Endodermal cell (in vitro differentiated cells): ENCODE data around the gene C2. TPM values are rescaled to one million over a fixed set of nuclear protein-coding genes. Genes with fewer than 3 reads are reported as not detected.

Source experiments
- DNase-seq: peaks from one replicate; pipeline ENCODE4 v3.0.0-alpha.2; 2017
- H3K27ac ChIP-seq: 2 replicates; pipeline ENCODE4 v1.5.1; 2013; ENCODE audit warnings: mild to moderate bottlenecking, low read depth, low read length, moderate library complexity
- H3K27me3 ChIP-seq: 2 replicates; pipeline ENCODE4 v1.6.1; 2013; ENCODE audit warnings: mild to moderate bottlenecking, low read length, moderate library complexity; ENCODE audit not compliant: insufficient read depth, control insufficient read depth, poor library complexity, severe bottlenecking
- H3K36me3 ChIP-seq: 2 replicates; pipeline ENCODE4 v1.7.0; 2013; ENCODE audit warnings: mild to moderate bottlenecking, low read length, moderate library complexity; ENCODE audit not compliant: control insufficient read depth, insufficient read depth
- H3K4me1 ChIP-seq: one replicate; pipeline ENCODE4 v1.7.0; 2013; ENCODE audit warnings: low read length; ENCODE audit not compliant: control insufficient read depth, insufficient read depth
- H3K4me3 ChIP-seq: 2 replicates; pipeline ENCODE4 v1.5.1; 2013; ENCODE audit warnings: mild to moderate bottlenecking, low read length, moderate library complexity
- H3K9ac ChIP-seq: 2 replicates; pipeline ENCODE4 v1.6.1; 2013; ENCODE audit warnings: mild to moderate bottlenecking, low read length, moderate library complexity; ENCODE audit not compliant: poor library complexity, severe bottlenecking; ENCODE audit errors: extremely low read depth
- H3K9me3 ChIP-seq: 2 replicates; pipeline ENCODE4 v1.6.1; 2013; ENCODE audit warnings: mild to moderate bottlenecking, low read length, moderate library complexity; ENCODE audit not compliant: control insufficient read depth
- H3K27ac Mint-ChIP-seq: 2 replicates; pipeline ENCODE4 v1.8.0; 2020; ENCODE audit warnings: mixed read lengths
- H3K27me3 Mint-ChIP-seq: 2 replicates; pipeline ENCODE4 v1.8.0; 2021; ENCODE audit warnings: mild to moderate bottlenecking, mixed read lengths; ENCODE audit not compliant: insufficient read depth
- H3K36me3 Mint-ChIP-seq: 2 replicates; pipeline ENCODE4 v1.8.0; 2020; ENCODE audit warnings: low read depth, mixed read lengths
- H3K4me1 Mint-ChIP-seq: 2 replicates; pipeline ENCODE4 v1.8.0; 2020; ENCODE audit warnings: mixed read lengths
- H3K4me3 Mint-ChIP-seq: 2 replicates; pipeline ENCODE4 v1.8.0; 2020; ENCODE audit warnings: mild to moderate bottlenecking, moderate library complexity, mixed read lengths
- H3K9me3 Mint-ChIP-seq: 2 replicates; pipeline ENCODE4 v1.8.0; 2020; ENCODE audit warnings: mild to moderate bottlenecking, mixed read lengths
- WGBS, 2 experiments: methylation state at CpG; one replicate each; pipeline versions ENCODE4 v1.1.5 to v1.1.7; 2013; ENCODE audit warnings: missing lambda C conversion rate in 2 of 2, mixed read lengths in 1 of 2; ENCODE audit not compliant: insufficient coverage in 1 of 2, insufficient read length in 1 of 2; 5-methylcytosine and 5-hydroxymethylcytosine counted together
- total RNA-seq, 2 donors: library from RNA; stranded (reverse); fragmentation: NEBNext Ultra II Directional in 1 of 2; extraction: Animal tissue kit (Norgen Biotek cat#: 25700) in 1 of 2; gene quantifications; 2 replicates in 1 of 2; 3 replicates in 1 of 2; pipeline ENCODE4 v1.2.1, GENCODE V29; 2021
- TF ChIP-seq, protein P1 (sequence below): fragments of 200-600 bp; sonication (generic); conservative IDR thresholded peaks from 2 replicates; pipeline ENCODE4 v1.5.0; 2021; ENCODE audit warnings: antibody characterized with exemption, mild to moderate bottlenecking

C2 gene
- total RNA-seq, 2 donors from 2014 or later: 0.29 to 1.0 TPM

GRCh38 chr6:31963921-31964320, 36.4 kb downstream of the C2 start:
- Histone ChIP-seq H3K9me3 (no peaks in the 10 kb centered on the region), H3K4me1 (peaks cover 6% of the 10 kb centered on the region), H3K27me3 (no peaks in the 10 kb centered on the region), H3K9ac (no peak overlapping the region), H3K4me3 (no peak overlapping the region), H3K36me3 (peaks cover 63% of the 10 kb centered on the region), H3K27ac (no peak overlapping the region)
- TF ChIP-seq, protein P1, sequence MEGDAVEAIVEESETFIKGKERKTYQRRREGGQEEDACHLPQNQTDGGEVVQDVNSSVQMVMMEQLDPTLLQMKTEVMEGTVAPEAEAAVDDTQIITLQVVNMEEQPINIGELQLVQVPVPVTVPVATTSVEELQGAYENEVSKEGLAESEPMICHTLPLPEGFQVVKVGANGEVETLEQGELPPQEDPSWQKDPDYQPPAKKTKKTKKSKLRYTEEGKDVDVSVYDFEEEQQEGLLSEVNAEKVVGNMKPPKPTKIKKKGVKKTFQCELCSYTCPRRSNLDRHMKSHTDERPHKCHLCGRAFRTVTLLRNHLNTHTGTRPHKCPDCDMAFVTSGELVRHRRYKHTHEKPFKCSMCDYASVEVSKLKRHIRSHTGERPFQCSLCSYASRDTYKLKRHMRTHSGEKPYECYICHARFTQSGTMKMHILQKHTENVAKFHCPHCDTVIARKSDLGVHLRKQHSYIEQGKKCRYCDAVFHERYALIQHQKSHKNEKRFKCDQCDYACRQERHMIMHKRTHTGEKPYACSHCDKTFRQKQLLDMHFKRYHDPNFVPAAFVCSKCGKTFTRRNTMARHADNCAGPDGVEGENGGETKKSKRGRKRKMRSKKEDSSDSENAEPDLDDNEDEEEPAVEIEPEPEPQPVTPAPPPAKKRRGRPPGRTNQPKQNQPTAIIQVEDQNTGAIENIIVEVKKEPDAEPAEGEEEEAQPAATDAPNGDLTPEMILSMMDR: no peak
- DNase-seq: no peak
- Mint-ChIP-seq H3K27ac (no peak overlapping the region), H3K9me3 (no peaks in the 10 kb centered on the region), H3K4me1 (peaks cover 5% of the 10 kb centered on the region), H3K4me3 (no peak overlapping the region), H3K36me3 (peaks cover 73% of the 10 kb centered on the region), H3K27me3 (no peaks in the 10 kb centered on the region)
- WGBS, 2 experiments: 96 to 98% methylated on average over 6 to 19 of the region's 19 CpGs

- Histone ChIP-seq H3K4me1 (peaks cover 1% of the 10 kb centered on the region), H3K36me3 (peaks cover 69% of the 10 kb centered on the region), H3K27me3 (no peaks in the 10 kb centered on the region), H3K4me3 (no peak overlapping the region), H3K9me3 (no peaks in the 10 kb centered on the region), H3K27ac (no peak overlapping the region), H3K9ac (no peak overlapping the region)
- DNase-seq: no peak
- no peak overlapping the region for H3K4me3 Mint-ChIP-seq
- 92 to 100% methylated on average over 4 to 13 of the region's 13 CpGs for WGBS, 2 experiments
- no peaks in the 10 kb centered on the region for H3K27me3 Mint-ChIP-seq
- peaks cover 83% of the 10 kb centered on the region for H3K36me3 Mint-ChIP-seq
- no peaks in the 10 kb centered on the region for H3K4me1 Mint-ChIP-seq
- TF ChIP-seq, protein P1: no peak
- H3K27ac Mint-ChIP-seq: no peak overlapping the region
- no peaks in the 10 kb centered on the region for H3K9me3 Mint-ChIP-seq
Measured at GRCh38 chr6:31965700-31966099, 38.2 kb downstream of the C2 start.

GRCh38 chr6:31966506-31966905, 39.0 kb downstream of the C2 start:
- H3K27me3 Mint-ChIP-seq: no peaks in the 10 kb centered on the region

More at GRCh38 chr6:31966506-31966905, 39.0 kb downstream of the C2 start:
- Histone ChIP-seq H3K27me3 (no peaks in the 10 kb centered on the region), H3K36me3 (peaks cover 61% of the 10 kb centered on the region), H3K27ac (no peak overlapping the region), H3K4me1 (peaks cover 8% of the 10 kb centered on the region), H3K9me3 (no peaks in the 10 kb centered on the region), H3K4me3 (no peak overlapping the region), H3K9ac (no peak overlapping the region)
- no peaks in the 10 kb centered on the region for H3K4me1 Mint-ChIP-seq
- peaks cover 75% of the 10 kb centered on the region for H3K36me3 Mint-ChIP-seq
- no peaks in the 10 kb centered on the region for H3K9me3 Mint-ChIP-seq
- TF ChIP-seq, protein P1: no peak
- WGBS, 2 experiments: 96 to 97% methylated on average over 5 to 7 of the region's 7 CpGs
- H3K27ac Mint-ChIP-seq: no peak overlapping the region
- DNase-seq: no peak
- H3K4me3 Mint-ChIP-seq: no peak overlapping the region
